Stomach (tissue), 4 donors: ENCODE results near the gene SLC22A13.

Experiments used
- CTCF ChIP-seq, 7 experiments: fragments of 450-650 bp in 4 of 7; fragments of 200-600 bp in 3 of 7; sonication (generic) in 3 of 7; IDR thresholded peaks; one replicate each; pipeline ENCODE4 v1.5.1; 2016 to 2019; ENCODE audit warnings: antibody characterized with exemption in 7 of 7, control low read depth in 2 of 7, mild to moderate bottlenecking in 1 of 7
- EP300 ChIP-seq: sonication (generic); formaldehyde crosslinking; IDR thresholded peaks from one replicate; pipeline ENCODE4 v1.6.1; 2017; ENCODE audit warnings: antibody characterized with exemption
- POLR2A ChIP-seq, 4 donors: fragments of 450-650 bp; IDR thresholded peaks; one replicate each; pipeline ENCODE4 v1.6.1; 2016; ENCODE audit warnings: antibody characterized with exemption in 4 of 4, control low read depth in 2 of 4, mild to moderate bottlenecking in 1 of 4, moderate library complexity in 1 of 4
- POLR2AphosphoS5 ChIP-seq, 3 donors: sonication (generic); formaldehyde crosslinking; IDR thresholded peaks; one replicate each; pipeline ENCODE4 v1.6.1; 2016; ENCODE audit warnings: antibody characterized with exemption in 3 of 3

- no peak for TF ChIP-seq POLR2A (IDR thresholded peaks at IDR 0.05)
- TF ChIP-seq CTCF (IDR thresholded peaks at IDR 0.05): no peak
- TF ChIP-seq POLR2AphosphoS5 (IDR thresholded peaks at IDR 0.05): no peak
- TF ChIP-seq EP300: no peak
These were observed 50.0 kb downstream of the SLC22A13 start for GRCh38 chr3:38315488-38316230.
